ENCODE measurements around the gene PTGDS. TPM values are rescaled to one million over a fixed set of nuclear protein-coding genes. Genes with fewer than 3 reads are reported as not detected.

PTGDS gene
- total RNA-seq, 1 donor from 2014 or later: 4.2 TPM

Other genes starting within 250 kb of the PTGDS start
- 2.1 TPM for gene LCN10, start 234.6 kb upstream of the PTGDS start, total RNA-seq
- gene LCN6, start 229.0 kb upstream of the PTGDS start, total RNA-seq: not detected
- gene LCN8, start 219.3 kb upstream of the PTGDS start, total RNA-seq: not detected
- not detected for gene LCN15, start 213.0 kb upstream of the PTGDS start, total RNA-seq
- gene TMEM141, start 186.2 kb upstream of the PTGDS start, total RNA-seq: 28.7 TPM
- 1.0 TPM for gene CCDC183, start 181.2 kb upstream of the PTGDS start, total RNA-seq
- 34.4 TPM for gene RABL6, start 169.6 kb upstream of the PTGDS start, total RNA-seq
- gene AJM1, start 135.0 kb upstream of the PTGDS start, total RNA-seq: 0.52 TPM
- 109 TPM for gene PHPT1, start 128.1 kb upstream of the PTGDS start, total RNA-seq
- 0.52 TPM for gene MAMDC4, start 125.2 kb upstream of the PTGDS start, total RNA-seq
- gene EDF1, start 111.2 kb upstream of the PTGDS start, total RNA-seq: 196 TPM
- gene TRAF2, start 91.0 kb upstream of the PTGDS start, total RNA-seq: 4.7 TPM
- gene FBXW5, start 32.8 kb upstream of the PTGDS start, total RNA-seq: 45.4 TPM
- not detected for gene C8G, start 32.3 kb upstream of the PTGDS start, total RNA-seq
- gene LCN12, start 25.2 kb upstream of the PTGDS start, total RNA-seq: not detected
- under 0.01 TPM for gene LCNL1, start 5.5 kb downstream of the PTGDS start, total RNA-seq
- 2.1 TPM for gene PAXX, start 14.9 kb downstream of the PTGDS start, total RNA-seq
- gene CLIC3, start 19.1 kb downstream of the PTGDS start, total RNA-seq: not detected
- gene ABCA2, start 50.7 kb downstream of the PTGDS start, total RNA-seq: 5.2 TPM
- gene FUT7, start 54.6 kb downstream of the PTGDS start, total RNA-seq: not detected
- 5.7 TPM for gene NPDC1, start 68.7 kb downstream of the PTGDS start, total RNA-seq
- gene ENTPD2, start 76.6 kb downstream of the PTGDS start, total RNA-seq: 5.2 TPM
- gene SAPCD2, start 93.1 kb downstream of the PTGDS start, total RNA-seq: 1.0 TPM
- gene UAP1L1, start 100.0 kb downstream of the PTGDS start, total RNA-seq: 1.0 TPM
- 31.8 TPM for gene MAN1B1, start 109.5 kb downstream of the PTGDS start, total RNA-seq
- gene DPP7, start 137.2 kb downstream of the PTGDS start, total RNA-seq: 19.8 TPM
- not detected for gene GRIN1, start 161.7 kb downstream of the PTGDS start, total RNA-seq
- not detected for gene LRRC26, start 192.5 kb downstream of the PTGDS start, total RNA-seq
- not detected for gene TMEM210, start 194.6 kb downstream of the PTGDS start, total RNA-seq
- gene ANAPC2, start 211.1 kb downstream of the PTGDS start, total RNA-seq: 21.4 TPM
- 47.0 TPM for gene SSNA1, start 211.2 kb downstream of the PTGDS start, total RNA-seq
- gene TPRN, start 223.2 kb downstream of the PTGDS start, total RNA-seq: 2.6 TPM
- 32.9 TPM for gene TMEM203, start 228.1 kb downstream of the PTGDS start, total RNA-seq
- 4.7 TPM for gene NDOR1, start 228.2 kb downstream of the PTGDS start, total RNA-seq
- not detected for gene RNF208, start 244.7 kb downstream of the PTGDS start, total RNA-seq
- not detected for gene CYSRT1, start 247.7 kb downstream of the PTGDS start, total RNA-seq
- gene RNF224, start 250.0 kb downstream of the PTGDS start, total RNA-seq: not detected

Measured in skeletal muscle tissue (tissue), 1 donor.